22Rv1 (cell line): ENCODE measurements around the gene PPP6R1.

Source experiments
- H3K27ac ChIP-seq: fragments of 450-650 bp; 2 replicates; pipeline ENCODE4 v1.5.1; 2017
- CTCF ChIP-seq: fragments of 450-650 bp; IDR thresholded peaks from 2 replicates; pipeline ENCODE4 v1.5.1; 2017; ENCODE audit warnings: mild to moderate bottlenecking
- ZFX ChIP-seq: fragments of 450-650 bp; IDR thresholded peaks from 2 replicates; pipeline ENCODE4 v1.6.1; 2017; ENCODE audit warnings: antibody characterized with exemption, borderline replicate concordance

Gene PPP6R1

GRCh38 chr19:55223291-55224037, 35.4 kb downstream of the PPP6R1 start:
- no peak for TF ChIP-seq ZFX
- peak overlapping the region; percentile 27; the same call in 1 of the 2 replicates for H3K27ac ChIP-seq

- no peak overlapping the region for H3K27ac ChIP-seq
These were observed 38.3 kb downstream of the PPP6R1 start for GRCh38 chr19:55220525-55220924.

GRCh38 chr19:55216461-55217198, 42.2 kb downstream of the PPP6R1 start:
- H3K27ac ChIP-seq, result peak overlapping the region; percentile 98
- TF ChIP-seq CTCF, result no peak
- no peak for TF ChIP-seq ZFX

More at GRCh38 chr19:55220525-55220924, 38.3 kb downstream of the PPP6R1 start:
- TF ChIP-seq ZFX (no peak), CTCF (no peak)

GRCh38 chr19:55213547-55213946, 45.3 kb downstream of the PPP6R1 start:
- TF ChIP-seq ZFX (no peak), CTCF (no peak)
- H3K27ac ChIP-seq, result no peak overlapping the region

- H3K27ac ChIP-seq, result no peak overlapping the region
- TF ChIP-seq ZFX, result no peak
- peak; percentile 41 for TF ChIP-seq CTCF
These were observed 46.4 kb downstream of the PPP6R1 start for GRCh38 chr19:55212447-55212846.

GRCh38 chr19:55209693-55210472, 48.9 kb downstream of the PPP6R1 start:
- peak overlapping the region; percentile 71 for H3K27ac ChIP-seq
- TF ChIP-seq ZFX, result no peak
- no peak for TF ChIP-seq CTCF

GRCh38 chr19:55208880-55209692, 49.7 kb downstream of the PPP6R1 start, which contains the start of gene PTPRH:
TSS of gene PTPRH (minus strand) at chr19:55209501. CDS start at chr19:55209433, 68 bp downstream.
- peak within 1 kb of the TSS; percentile 71 for H3K27ac ChIP-seq
- no peak for TF ChIP-seq ZFX
- no peak for TF ChIP-seq CTCF
